ENCODE measurements around the gene ETS1.

Gene ETS1

DNA sequence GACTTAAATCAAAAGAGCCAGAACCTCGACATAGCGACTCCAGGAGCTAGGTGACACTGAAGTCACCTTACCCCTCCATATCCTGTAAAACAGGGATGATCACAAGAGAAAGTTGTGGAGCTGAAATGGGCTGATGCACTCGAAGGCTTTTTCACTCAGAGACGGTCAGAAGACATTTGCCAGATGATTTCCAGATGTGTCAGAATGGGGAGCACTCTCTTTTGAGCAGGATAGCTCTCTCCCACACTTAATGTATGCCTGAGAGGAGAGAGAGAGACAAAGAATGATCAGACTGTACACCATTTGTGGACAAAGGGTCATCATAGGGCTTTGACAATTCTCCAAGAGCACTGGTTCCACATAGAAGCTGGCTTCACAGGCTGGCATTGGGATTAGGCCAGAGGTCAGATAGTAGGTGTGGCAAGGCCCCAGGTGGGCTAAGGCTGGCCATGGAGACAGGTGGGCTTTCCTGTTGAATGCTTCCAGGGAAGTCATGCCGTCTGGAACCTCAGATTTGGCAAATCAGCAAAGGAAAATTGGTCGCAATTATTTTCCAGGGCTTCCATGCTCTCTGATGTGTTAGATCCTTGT, 42.3 kb upstream of the ETS1 start:
- DNase-seq (ENCODE audit: low read depth): no peak
- no peak for TF ChIP-seq POLR2A (IDR thresholded peaks at IDR 0.05; ENCODE audit: extremely low read depth, insufficient read length)
- TF ChIP-seq, protein P1, sequence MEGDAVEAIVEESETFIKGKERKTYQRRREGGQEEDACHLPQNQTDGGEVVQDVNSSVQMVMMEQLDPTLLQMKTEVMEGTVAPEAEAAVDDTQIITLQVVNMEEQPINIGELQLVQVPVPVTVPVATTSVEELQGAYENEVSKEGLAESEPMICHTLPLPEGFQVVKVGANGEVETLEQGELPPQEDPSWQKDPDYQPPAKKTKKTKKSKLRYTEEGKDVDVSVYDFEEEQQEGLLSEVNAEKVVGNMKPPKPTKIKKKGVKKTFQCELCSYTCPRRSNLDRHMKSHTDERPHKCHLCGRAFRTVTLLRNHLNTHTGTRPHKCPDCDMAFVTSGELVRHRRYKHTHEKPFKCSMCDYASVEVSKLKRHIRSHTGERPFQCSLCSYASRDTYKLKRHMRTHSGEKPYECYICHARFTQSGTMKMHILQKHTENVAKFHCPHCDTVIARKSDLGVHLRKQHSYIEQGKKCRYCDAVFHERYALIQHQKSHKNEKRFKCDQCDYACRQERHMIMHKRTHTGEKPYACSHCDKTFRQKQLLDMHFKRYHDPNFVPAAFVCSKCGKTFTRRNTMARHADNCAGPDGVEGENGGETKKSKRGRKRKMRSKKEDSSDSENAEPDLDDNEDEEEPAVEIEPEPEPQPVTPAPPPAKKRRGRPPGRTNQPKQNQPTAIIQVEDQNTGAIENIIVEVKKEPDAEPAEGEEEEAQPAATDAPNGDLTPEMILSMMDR (IDR thresholded peaks at IDR 0.05; ENCODE audit: low read depth, low read length): no peak
- no peak for TF ChIP-seq MAX (IDR thresholded peaks at IDR 0.05; ENCODE audit: low read depth, low read length)
- no peak for TF ChIP-seq MYC (IDR thresholded peaks at IDR 0.05; ENCODE audit: low read depth, low read length)
- H3K4me3 ChIP-seq (ENCODE audit: low read depth, low read length): no peak overlapping the region

GRCh38 chr11:128628686-128629085, 41.3 kb upstream of the ETS1 start:
- H3K4me3 ChIP-seq (ENCODE audit: low read depth, low read length): no peak overlapping the region
- TF ChIP-seq POLR2A (IDR thresholded peaks at IDR 0.05; ENCODE audit: extremely low read depth, insufficient read length) (no peak), MYC (IDR thresholded peaks at IDR 0.05; ENCODE audit: low read depth, low read length) (no peak), MAX (IDR thresholded peaks at IDR 0.05; ENCODE audit: low read depth, low read length) (no peak)
- TF ChIP-seq, protein P1 (IDR thresholded peaks at IDR 0.05; ENCODE audit: low read depth, low read length): no peak

GRCh38 chr11:128628325-128628673, 40.9 kb upstream of the ETS1 start:
- TF ChIP-seq, protein P1 (IDR thresholded peaks at IDR 0.05; ENCODE audit: low read depth, low read length): no peak
- TF ChIP-seq MYC (IDR thresholded peaks at IDR 0.05; ENCODE audit: low read depth, low read length) (no peak), MAX (IDR thresholded peaks at IDR 0.05; ENCODE audit: low read depth, low read length) (no peak), POLR2A (IDR thresholded peaks at IDR 0.05; ENCODE audit: extremely low read depth, insufficient read length) (no peak)

More at GRCh38 chr11:128628686-128629085, 41.3 kb upstream of the ETS1 start:
- DNase-seq (ENCODE audit: low read depth): no peak

GRCh38 chr11:128627666-128628324, 40.4 kb upstream of the ETS1 start:
- TF ChIP-seq MYC (IDR thresholded peaks at IDR 0.05; ENCODE audit: low read depth, low read length) (no peak), POLR2A (IDR thresholded peaks at IDR 0.05; ENCODE audit: extremely low read depth, insufficient read length) (no peak), MAX (IDR thresholded peaks at IDR 0.05; ENCODE audit: low read depth, low read length) (no peak)
- TF ChIP-seq, protein P1 (IDR thresholded peaks at IDR 0.05; ENCODE audit: low read depth, low read length): no peak
- DNase-seq (ENCODE audit: low read depth): peak; percentile 30
- H3K4me3 ChIP-seq (ENCODE audit: low read depth, low read length): no peak overlapping the region

More at GRCh38 chr11:128628325-128628673, 40.9 kb upstream of the ETS1 start:
- no peak for DNase-seq (ENCODE audit: low read depth)
- no peak overlapping the region for H3K4me3 ChIP-seq (ENCODE audit: low read depth, low read length)

DNA sequence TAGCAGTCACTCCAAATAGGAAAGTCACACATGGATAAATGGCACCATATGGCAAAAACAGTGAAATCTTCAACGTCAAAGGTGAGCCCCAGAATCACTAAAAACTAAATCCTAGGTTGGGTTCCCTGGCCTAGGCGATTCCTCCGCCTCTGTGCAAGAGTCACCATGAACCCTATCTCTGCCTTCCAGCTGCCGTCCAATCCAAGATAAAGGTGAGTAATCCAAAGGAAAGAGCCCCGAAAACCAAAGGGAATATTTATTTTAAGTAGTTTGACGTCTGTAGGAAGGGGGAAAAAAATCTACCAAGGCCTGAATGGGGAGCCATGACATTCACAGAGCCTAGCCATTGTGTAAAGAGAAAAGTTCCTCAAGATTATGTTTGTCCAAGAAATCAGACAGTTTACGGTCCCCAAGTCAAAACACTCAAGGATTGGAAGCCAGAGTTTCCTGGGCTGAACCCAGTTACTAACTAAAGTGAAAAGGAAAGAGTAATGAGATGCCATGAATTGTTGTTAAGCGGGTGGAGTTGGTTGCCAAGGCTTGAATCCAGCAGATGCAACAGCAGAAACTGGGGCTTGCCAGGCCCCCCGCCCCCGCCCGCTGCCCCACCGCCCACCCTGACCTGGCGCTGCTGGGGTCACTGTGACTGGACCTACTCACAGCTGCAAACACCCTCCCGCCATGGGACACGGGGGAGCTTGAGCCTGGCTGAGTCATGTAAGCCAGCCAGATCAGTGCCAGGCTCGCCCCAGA, 39.7 kb upstream of the ETS1 start:
- H3K4me3 ChIP-seq (ENCODE audit: low read depth, low read length): no peak overlapping the region
- no peak for DNase-seq (ENCODE audit: low read depth)
- TF ChIP-seq MAX (IDR thresholded peaks at IDR 0.05; ENCODE audit: low read depth, low read length) (no peak), POLR2A (IDR thresholded peaks at IDR 0.05; ENCODE audit: extremely low read depth, insufficient read length) (no peak), MYC (IDR thresholded peaks at IDR 0.05; ENCODE audit: low read depth, low read length) (no peak)
- TF ChIP-seq, protein P1 (IDR thresholded peaks at IDR 0.05; ENCODE audit: low read depth, low read length): no peak
